ENCODE data around the gene KRTAP10-6.

Gene KRTAP10-6

DNA sequence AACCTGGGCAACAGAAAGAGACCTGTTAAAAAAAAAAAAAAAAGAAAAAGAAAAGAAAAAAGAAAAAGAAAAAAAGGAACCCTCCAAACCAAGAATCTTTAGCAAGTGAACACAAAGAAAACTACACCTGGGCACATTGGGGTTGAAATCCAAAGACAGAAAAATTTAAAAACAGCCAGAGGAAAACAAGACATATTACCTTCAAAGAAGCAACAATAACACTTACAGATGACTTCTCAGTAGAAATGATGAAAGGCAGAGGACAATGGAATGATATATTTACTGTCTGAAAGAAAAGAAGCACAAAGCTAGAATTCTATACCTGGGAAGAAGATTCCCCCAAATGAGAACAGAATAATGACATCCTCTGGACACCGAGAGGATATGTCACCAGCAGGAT is 49.6 kb downstream of the KRTAP10-6 start:
- no peak for TF ChIP-seq ZFP3 (CRISPR knock-in tag; IDR thresholded peaks at IDR 0.05)
- ATAC-seq, result no peak
